Sigmoid colon (tissue), 3 donors: Measurements from ENCODE around the gene YIPF7.

Experiments used
- POLR2A ChIP-seq, 2 donors: fragments of 450-650 bp; IDR thresholded peaks; one replicate each; pipeline ENCODE4 v1.6.1; 2016; ENCODE audit warnings: antibody characterized with exemption in 2 of 2, mild to moderate bottlenecking in 2 of 2, moderate library complexity in 2 of 2
- TF ChIP-seq, protein P1 (sequence below), 4 experiments: fragments of 450-650 bp in 3 of 4; fragments of 200-600 bp in 1 of 4; IDR thresholded peaks; one replicate each; pipeline ENCODE4 v1.5.1; 2016 to 2019; ENCODE audit warnings: antibody characterized with exemption in 4 of 4, mild to moderate bottlenecking in 3 of 4, moderate library complexity in 2 of 4

DNA sequence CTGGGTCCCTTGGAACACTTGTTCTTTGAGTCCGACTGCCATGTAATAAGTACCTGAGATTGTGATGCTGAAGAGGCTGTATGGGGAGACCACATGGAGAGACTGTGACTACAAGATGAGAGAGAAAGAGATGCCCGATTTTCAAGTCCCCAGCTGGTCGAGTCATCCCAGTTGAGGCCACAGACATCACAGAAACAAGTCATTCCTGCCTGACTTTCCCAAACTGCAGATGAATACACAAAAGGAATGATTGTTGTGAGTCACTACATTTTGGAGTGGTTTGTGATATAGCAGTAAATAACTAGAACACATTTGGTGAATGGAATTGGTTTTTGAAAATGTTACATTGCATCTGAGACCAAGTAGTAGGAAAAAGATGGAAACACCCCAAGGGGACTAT is 9.0 kb upstream of the YIPF7 start:
- TF ChIP-seq, protein P1, sequence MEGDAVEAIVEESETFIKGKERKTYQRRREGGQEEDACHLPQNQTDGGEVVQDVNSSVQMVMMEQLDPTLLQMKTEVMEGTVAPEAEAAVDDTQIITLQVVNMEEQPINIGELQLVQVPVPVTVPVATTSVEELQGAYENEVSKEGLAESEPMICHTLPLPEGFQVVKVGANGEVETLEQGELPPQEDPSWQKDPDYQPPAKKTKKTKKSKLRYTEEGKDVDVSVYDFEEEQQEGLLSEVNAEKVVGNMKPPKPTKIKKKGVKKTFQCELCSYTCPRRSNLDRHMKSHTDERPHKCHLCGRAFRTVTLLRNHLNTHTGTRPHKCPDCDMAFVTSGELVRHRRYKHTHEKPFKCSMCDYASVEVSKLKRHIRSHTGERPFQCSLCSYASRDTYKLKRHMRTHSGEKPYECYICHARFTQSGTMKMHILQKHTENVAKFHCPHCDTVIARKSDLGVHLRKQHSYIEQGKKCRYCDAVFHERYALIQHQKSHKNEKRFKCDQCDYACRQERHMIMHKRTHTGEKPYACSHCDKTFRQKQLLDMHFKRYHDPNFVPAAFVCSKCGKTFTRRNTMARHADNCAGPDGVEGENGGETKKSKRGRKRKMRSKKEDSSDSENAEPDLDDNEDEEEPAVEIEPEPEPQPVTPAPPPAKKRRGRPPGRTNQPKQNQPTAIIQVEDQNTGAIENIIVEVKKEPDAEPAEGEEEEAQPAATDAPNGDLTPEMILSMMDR (IDR thresholded peaks at IDR 0.05) = no peak
- no peak for TF ChIP-seq POLR2A (IDR thresholded peaks at IDR 0.05)
